ENCODE measurements around the gene ZBTB34.

Gene ZBTB34

GRCh38 chr9:126857261-126857960, 3.0 kb upstream of the ZBTB34 start:
- Mint-ChIP-seq H3K27ac (no peak overlapping the region), H3K4me3 (no peak overlapping the region), H3K27me3 (peaks cover 38% of the 10 kb centered on the region), H3K4me1 (peaks cover 21% of the 10 kb centered on the region), H3K9me3 (no peaks in the 10 kb centered on the region)
- no peak for DNase-seq
- no peak for ATAC-seq

GRCh38 chr9:126859111-126859510, 1.3 kb upstream of the ZBTB34 start:
- ATAC-seq, result no peak
- Mint-ChIP-seq H3K27me3 (peaks cover 21% of the 10 kb centered on the region), H3K4me3 (peak overlapping the region; percentile 85 to 86), H3K9me3 (no peaks in the 10 kb centered on the region), H3K4me1 (peaks cover 28% of the 10 kb centered on the region), H3K27ac (peak overlapping the region in 1 of 2 donors; percentile 46)
- no peak for DNase-seq

GRCh38 chr9:126860757-126861466, 473 bp downstream of the ZBTB34 start:
- Mint-ChIP-seq H3K4me3 (peak overlapping the region; percentile 82 to 89), H3K27ac (peak overlapping the region; percentile 51 to 63), H3K27me3 (peaks cover 15% of the 10 kb centered on the region), H3K4me1 (peaks cover 34% of the 10 kb centered on the region), H3K9me3 (no peaks in the 10 kb centered on the region)
- ATAC-seq, result peak; percentile 54
- DNase-seq, result peak; percentile 32 to 35

- Mint-ChIP-seq H3K27ac (peak overlapping the region in 1 of 2 donors; percentile 63), H3K9me3 (no peaks in the 10 kb centered on the region), H3K27me3 (peaks cover 12% of the 10 kb centered on the region), H3K4me1 (peaks cover 34% of the 10 kb centered on the region), H3K4me3 (peak overlapping the region; percentile 82 to 89)
- ATAC-seq (no peak), DNase-seq (no peak)
These were observed 1.3 kb downstream of the ZBTB34 start for GRCh38 chr9:126861707-126862103.

- ATAC-seq (no peak), DNase-seq (no peak)
- H3K4me3 Mint-ChIP-seq, result peak overlapping the region; percentile 82 to 89
- no peaks in the 10 kb centered on the region for H3K9me3 Mint-ChIP-seq
- H3K27me3 Mint-ChIP-seq, result peaks cover 7% of the 10 kb centered on the region
- H3K27ac Mint-ChIP-seq, result peak overlapping the region in 1 of 2 donors; percentile 63
- H3K4me1 Mint-ChIP-seq, result peaks cover 39% of the 10 kb centered on the region
These were observed 1.8 kb downstream of the ZBTB34 start for GRCh38 chr9:126862104-126862761.

- Mint-ChIP-seq H3K4me1 (peaks cover 57% of the 10 kb centered on the region), H3K27ac (no peak overlapping the region), H3K9me3 (no peaks in the 10 kb centered on the region), H3K4me3 (no peak overlapping the region), H3K27me3 (no peaks in the 10 kb centered on the region)
- DNase-seq (no peak), ATAC-seq (no peak)
These were observed 4.3 kb downstream of the ZBTB34 start for GRCh38 chr9:126864771-126865170.

GRCh38 chr9:126869368-126869767, 8.9 kb downstream of the ZBTB34 start:
- no peaks in the 10 kb centered on the region for H3K9me3 Mint-ChIP-seq
- H3K4me1 Mint-ChIP-seq, result peaks cover 53% of the 10 kb centered on the region
- H3K27me3 Mint-ChIP-seq, result no peaks in the 10 kb centered on the region
- DNase-seq (no peak), ATAC-seq (no peak)
- H3K27ac Mint-ChIP-seq, result peak overlapping the region in 1 of 2 donors; percentile 89
- H3K4me3 Mint-ChIP-seq, result no peak overlapping the region

- Mint-ChIP-seq H3K27me3 (no peaks in the 10 kb centered on the region), H3K4me1 (peaks cover 61% of the 10 kb centered on the region), H3K4me3 (no peak overlapping the region), H3K27ac (no peak overlapping the region), H3K9me3 (no peaks in the 10 kb centered on the region)
- peak; percentile 67 for ATAC-seq
- DNase-seq, result no peak
These were observed 12.1 kb downstream of the ZBTB34 start for GRCh38 chr9:126872516-126872915.

- H3K4me3 Mint-ChIP-seq, result no peak overlapping the region
- peaks cover 41% of the 10 kb centered on the region for H3K4me1 Mint-ChIP-seq
- DNase-seq, result no peak
- H3K9me3 Mint-ChIP-seq, result no peaks in the 10 kb centered on the region
- no peaks in the 10 kb centered on the region for H3K27me3 Mint-ChIP-seq
- ATAC-seq, result no peak
- H3K27ac Mint-ChIP-seq, result no peak overlapping the region
These were observed 14.3 kb downstream of the ZBTB34 start for GRCh38 chr9:126874546-126875314.

GRCh38 chr9:126875756-126876510, 15.5 kb downstream of the ZBTB34 start:
- Mint-ChIP-seq H3K9me3 (no peaks in the 10 kb centered on the region), H3K27ac (peak overlapping the region in 1 of 2 donors; percentile 68), H3K4me3 (no peak overlapping the region), H3K4me1 (peaks cover 40% of the 10 kb centered on the region), H3K27me3 (no peaks in the 10 kb centered on the region)
- DNase-seq (no peak), ATAC-seq (no peak)

- DNase-seq (no peak), ATAC-seq (no peak)
- no peak overlapping the region for H3K4me3 Mint-ChIP-seq
- peaks cover 40% of the 10 kb centered on the region for H3K4me1 Mint-ChIP-seq
- no peaks in the 10 kb centered on the region for H3K9me3 Mint-ChIP-seq
- H3K27ac Mint-ChIP-seq, result peak overlapping the region in 1 of 2 donors; percentile 68
- H3K27me3 Mint-ChIP-seq, result no peaks in the 10 kb centered on the region
These were observed 16.1 kb downstream of the ZBTB34 start for GRCh38 chr9:126876531-126876930.

GRCh38 chr9:126877418-126877817, 17.0 kb downstream of the ZBTB34 start:
- H3K9me3 Mint-ChIP-seq, result no peaks in the 10 kb centered on the region
- ATAC-seq (no peak), DNase-seq (no peak)
- peaks cover 35% of the 10 kb centered on the region for H3K4me1 Mint-ChIP-seq
- no peak overlapping the region for H3K4me3 Mint-ChIP-seq
- H3K27me3 Mint-ChIP-seq, result no peaks in the 10 kb centered on the region
- no peak overlapping the region for H3K27ac Mint-ChIP-seq

- Mint-ChIP-seq H3K27ac (no peak overlapping the region), H3K4me3 (no peak overlapping the region), H3K27me3 (no peaks in the 10 kb centered on the region), H3K9me3 (no peaks in the 10 kb centered on the region), H3K4me1 (peaks cover 24% of the 10 kb centered on the region)
- ATAC-seq (no peak), DNase-seq (no peak)
These were observed 18.8 kb downstream of the ZBTB34 start for GRCh38 chr9:126879288-126879687.

GRCh38 chr9:126880226-126880946, 19.9 kb downstream of the ZBTB34 start:
- H3K9me3 Mint-ChIP-seq, result no peaks in the 10 kb centered on the region
- no peak overlapping the region for H3K4me3 Mint-ChIP-seq
- peaks cover 19% of the 10 kb centered on the region for H3K4me1 Mint-ChIP-seq
- no peaks in the 10 kb centered on the region for H3K27me3 Mint-ChIP-seq
- ATAC-seq, result no peak
- H3K27ac Mint-ChIP-seq, result no peak overlapping the region
- DNase-seq, result no peak

Measured in stimulated activated naive CD8-positive, alpha-beta T cell treated with anti-CD3 and anti-CD28 coated beads, Interleukin-15, amount 100 ng/mL, for 72 hours (primary cell).